HG03108 (cell line): ENCODE measurements around the gene LPIN1.

Experiments
- ATAC-seq: cut with Tn5 transposase; IDR thresholded peaks from one replicate; pipeline ENCODE4 v1.9.1; 2021; ENCODE audit warnings: moderate library complexity; ENCODE audit not compliant: unreplicated experiment

LPIN1 gene

DNA sequence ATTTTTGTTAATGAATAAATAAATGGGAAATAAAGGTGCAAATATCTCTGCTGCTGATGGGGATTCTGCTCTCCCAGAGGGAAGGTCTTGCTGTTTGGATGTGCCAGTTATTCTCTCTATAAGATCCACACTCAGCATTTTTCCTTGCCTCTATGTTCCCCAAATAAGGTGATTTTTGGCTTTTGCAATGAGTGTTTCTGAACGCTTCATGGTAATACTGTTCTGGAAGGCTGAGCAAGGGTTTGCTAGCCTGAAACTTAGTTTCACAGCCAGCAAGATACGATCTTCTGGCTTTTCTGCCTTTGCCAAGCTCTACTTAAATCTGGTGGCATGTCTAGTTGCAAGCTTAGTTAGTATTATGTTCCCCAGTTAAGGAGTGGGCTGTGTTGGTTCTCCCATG, 114.6 kb downstream of the LPIN1 start:
- no peak for ATAC-seq

DNA sequence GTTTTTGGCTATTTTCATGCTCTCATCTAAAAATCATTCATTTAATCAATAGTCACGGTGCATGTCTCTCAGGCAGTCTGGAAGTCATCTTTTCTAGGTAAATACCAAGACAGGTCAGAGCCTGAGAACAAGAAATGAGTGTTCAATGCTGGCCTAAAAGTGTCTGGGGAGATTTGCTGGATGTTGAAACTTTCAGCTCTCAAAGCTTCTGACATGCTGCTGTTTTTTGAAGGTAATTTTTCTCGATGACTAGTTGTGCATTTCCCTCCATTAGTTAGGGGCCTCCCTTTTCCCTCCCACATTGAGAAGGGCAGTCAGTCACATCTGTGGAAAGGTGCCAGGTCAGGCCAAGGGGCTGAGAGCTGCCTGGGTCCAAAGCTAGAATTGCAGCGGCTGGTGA, 115.6 kb downstream of the LPIN1 start:
- no peak for ATAC-seq

DNA sequence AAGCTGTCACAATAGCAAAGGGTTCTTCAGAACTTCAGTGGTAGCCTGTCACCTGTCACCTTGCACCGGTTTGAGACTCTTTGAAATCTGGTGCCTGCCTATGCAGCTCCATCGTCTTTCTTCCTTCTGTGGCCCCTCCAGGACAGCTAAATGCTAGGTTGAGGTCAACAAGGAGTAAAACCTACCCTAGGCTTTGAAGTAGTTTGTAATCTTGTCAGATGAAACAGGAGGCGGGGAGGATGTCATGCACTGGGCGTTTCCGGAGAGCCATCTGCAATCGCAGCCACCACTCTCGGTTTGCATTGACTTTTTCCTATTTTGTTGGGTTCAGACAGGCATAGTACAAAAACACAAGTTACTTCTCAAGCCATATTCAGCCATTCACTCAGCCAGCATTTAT, 116.7 kb downstream of the LPIN1 start:
- no peak for ATAC-seq

DNA sequence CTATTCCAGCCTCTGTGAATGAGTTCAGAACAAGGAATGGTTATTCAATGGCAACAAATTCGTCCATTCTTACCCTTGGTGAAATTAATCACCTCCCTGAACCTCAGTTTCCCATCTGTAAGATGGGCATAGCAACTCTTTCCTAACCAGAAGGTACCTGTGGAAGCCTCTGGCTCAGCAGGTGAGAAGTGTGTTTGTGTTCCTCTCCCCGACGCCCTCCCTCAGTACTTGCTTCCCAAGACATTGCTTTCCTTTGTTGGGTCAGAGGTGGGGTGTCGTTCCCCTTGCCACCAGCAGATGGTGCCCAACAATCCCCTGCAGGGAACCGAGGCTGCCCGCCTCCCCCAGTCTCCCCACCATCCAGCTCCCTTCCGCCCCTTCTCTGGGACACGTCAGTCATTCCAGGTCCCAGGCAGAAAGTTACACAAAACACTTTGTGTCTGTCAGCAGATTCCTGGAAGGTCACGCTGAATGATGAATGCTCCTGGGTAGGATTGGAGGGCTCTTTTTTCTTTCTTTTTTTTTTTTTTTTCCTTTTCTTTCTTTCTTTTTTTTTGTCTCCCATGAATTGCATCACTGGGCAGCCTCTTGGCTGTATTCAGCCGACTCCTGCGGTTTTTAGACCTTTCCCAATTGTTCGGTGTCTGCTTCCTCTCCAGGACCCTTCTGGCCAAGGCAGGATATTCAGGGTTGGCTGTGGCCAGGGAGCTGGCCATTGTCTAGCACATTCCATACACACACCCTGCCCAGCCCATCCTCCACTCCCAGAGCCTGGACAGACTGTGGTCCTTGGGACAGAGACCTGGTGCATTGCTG, 117.3 kb downstream of the LPIN1 start:
- ATAC-seq, result no peak

GRCh38 chr2:11864724-11865123, 118.3 kb downstream of the LPIN1 start:
- no peak for ATAC-seq

GRCh38 chr2:11865378-11865777, 118.9 kb downstream of the LPIN1 start:
- no peak for ATAC-seq

GRCh38 chr2:11865805-11866204, 119.4 kb downstream of the LPIN1 start:
- no peak for ATAC-seq

DNA sequence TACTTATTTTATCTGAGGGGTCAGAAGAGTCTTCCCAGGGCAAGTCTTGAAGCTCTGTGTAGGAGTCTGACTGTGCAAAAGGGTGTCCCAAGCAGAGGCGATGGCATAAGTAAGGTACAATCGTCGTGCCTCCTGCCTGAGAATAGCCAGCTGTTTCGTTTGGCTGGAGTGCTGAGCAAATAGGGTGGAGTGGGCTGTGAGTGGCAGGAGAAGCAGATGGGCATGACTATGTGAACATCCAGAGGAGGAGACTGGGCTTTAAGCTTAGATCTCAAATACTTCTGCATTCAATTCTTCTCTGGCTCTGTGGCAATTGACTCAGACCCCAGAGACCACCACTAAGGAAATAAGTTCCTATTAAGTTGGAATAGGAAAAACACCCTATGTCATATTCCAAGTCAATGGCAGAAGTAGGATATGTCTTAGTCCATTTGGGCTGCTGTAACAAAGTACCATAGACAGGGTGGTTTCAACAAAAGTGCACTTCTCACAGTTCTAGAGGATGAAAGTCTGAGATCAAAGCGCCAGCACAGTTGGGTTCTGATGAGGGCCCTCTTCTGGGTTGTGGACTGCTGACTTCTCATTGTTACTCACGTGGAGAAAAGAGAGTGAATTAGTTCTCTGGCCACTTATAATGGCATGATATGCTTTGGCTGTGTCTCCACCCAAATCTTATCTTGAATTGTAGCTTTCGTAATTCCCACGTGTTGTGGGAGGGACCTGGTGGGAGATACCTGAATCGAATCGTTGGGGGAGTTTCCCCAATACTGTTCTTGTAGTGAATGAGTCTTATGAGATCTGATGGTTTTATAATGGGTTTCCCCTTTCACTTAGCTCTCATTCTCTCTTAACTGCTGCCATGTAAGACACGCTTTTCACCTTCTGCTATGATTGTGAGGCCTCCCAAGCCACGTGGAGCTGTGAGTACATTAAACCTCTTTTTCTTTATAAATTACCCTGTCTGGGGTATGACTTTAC, 120.2 kb downstream of the LPIN1 start:
- ATAC-seq, result no peak

DNA sequence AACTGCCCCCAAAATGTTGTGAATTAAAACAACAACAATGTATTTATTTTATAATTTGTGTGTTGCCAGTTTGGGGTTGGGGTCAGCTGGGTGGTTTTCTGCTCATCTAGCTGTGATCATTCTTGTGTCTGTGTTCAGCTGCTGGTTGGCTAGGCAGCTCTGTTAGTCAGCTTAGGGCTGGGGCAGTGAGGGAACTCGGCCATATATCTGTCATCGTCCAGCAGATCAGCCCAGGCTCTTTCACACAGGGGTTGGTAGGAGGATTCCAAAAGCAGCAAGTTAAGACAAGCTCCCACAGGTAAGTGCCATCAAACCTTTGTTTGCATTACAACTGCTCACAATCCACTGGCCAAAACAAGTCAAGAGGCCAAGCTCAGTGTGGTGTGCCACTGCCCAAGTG, 121.5 kb downstream of the LPIN1 start:
- ATAC-seq, result no peak

- ATAC-seq, result no peak
Measured at GRCh38 chr2:11869391-11869991, 123.1 kb downstream of the LPIN1 start.

- ATAC-seq, result no peak
Measured at GRCh38 chr2:11870064-11870463, 123.6 kb downstream of the LPIN1 start.

DNA sequence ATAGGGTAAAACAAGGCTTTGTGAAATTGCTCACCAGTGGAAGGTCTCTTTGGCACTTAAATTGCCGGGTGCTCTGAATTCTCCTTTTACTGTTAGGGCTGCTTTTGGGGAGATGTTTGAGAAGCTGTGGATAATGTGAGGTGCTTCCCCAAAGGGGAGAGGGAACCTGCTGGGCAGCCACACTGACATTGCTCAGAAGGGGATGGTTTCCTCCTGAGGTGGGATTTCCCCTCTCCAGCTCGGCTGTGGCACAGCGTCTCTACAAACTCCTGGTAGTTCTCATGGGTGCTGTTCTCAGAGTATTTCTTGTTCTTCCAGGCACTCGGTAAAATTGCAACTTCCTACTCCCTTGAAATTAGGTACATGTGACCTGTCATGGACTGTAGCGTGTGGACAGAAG, 124.2 kb downstream of the LPIN1 start:
- ATAC-seq, result peak; percentile 51

DNA sequence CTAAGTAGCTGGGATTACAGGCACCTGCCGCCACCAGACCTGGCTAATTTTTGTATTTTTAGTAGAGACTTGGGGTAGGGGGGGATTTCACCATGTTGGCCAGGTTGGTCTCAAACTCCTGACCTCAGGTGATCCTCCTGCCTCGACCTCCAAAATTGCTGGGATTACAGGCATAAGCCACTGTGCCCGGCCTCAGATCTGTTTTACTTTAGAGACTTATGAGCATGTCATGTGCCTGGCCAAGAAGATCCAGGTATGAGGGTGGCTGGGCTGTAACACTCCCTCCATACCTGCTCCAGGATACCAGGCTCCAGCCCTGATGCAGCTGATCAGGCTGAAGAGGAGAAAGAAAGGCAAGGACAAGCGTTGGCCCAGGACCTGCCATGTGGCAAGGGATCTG, 125.0 kb downstream of the LPIN1 start:
- no peak for ATAC-seq

GRCh38 chr2:11872247-11872947, 126.0 kb downstream of the LPIN1 start:
- no peak for ATAC-seq

GRCh38 chr2:11872948-11873269, 126.5 kb downstream of the LPIN1 start:
- no peak for ATAC-seq

DNA sequence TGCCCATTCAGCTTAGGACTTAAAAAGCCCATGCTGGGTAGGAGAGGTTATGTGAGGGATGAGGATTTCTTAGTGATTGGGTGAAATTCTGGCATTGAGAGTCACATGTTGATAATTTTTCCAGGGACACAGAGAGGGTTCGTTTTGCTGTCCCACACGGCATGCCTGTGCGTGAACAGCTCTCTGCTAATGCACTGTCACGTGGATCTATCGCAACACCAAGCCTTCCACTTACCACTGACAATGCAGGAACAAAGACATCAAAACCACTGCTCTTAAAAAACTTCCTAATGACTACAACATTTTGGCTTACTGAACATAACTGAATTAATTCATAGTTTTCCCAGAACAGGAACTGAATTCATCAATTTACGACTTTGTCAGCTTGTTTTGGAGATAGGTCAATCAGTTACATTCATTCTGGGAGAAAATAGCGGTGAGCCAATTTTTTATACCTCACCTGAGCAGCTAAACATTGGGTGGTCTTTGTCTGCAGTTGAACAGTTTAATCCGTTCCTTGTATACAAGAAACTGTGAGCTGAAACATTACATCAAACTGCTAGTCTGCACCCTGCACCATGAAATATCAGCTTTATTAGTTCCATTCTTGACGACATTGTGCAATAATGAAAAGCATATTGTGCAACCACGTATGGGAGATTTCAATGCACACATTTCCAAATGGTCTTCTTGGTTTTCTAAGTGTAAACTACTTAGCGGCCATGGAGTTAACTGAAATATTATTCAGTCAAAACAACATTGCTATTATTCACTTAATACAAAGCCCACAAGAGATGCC, 127.1 kb downstream of the LPIN1 start:
- no peak for ATAC-seq

- no peak for ATAC-seq
Measured at GRCh38 chr2:11874861-11875260, 128.4 kb downstream of the LPIN1 start.

- no peak for ATAC-seq
Measured at GRCh38 chr2:11875481-11875880, 129.0 kb downstream of the LPIN1 start.

DNA sequence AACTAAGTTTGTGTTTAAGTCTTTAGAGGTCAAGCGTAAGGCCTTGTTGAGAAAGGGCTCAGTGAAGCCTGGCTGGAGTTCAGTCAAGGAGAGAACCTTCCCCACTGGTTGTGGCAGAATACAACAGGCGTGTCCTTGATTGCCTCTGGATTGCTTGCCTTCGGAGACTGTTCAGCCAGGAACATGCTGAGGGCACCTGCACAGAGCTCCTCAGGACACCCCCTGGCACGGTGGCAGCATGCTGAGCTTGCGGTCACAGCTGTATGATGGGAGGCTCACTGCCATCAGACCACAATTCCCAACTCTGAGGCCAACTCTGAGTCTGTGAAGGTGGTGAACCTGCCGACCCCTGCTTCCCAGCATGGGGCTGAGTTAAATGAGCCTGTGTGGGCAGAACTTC, 130.0 kb downstream of the LPIN1 start:
- no peak for ATAC-seq

DNA sequence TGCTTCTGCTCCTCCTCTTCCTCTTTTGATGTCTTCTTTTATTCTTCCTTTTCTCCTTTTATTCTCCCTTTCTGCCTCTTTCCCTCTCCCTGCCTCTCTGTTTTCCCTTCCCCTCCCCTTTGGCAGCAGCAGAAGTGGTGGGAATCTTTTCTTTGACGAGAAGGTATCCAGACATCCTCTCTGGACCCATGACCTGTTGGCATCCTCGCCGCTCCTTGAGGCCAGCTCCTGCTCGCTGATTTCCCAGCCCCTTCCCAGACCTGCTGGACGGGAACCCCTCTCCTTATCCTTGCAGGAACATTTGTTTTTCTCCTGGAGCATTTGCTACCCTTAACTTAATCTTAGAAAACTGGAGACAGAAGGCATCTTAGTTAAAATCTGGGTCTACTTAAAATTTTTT, 130.5 kb downstream of the LPIN1 start:
- ATAC-seq, result no peak
